C1 segment of cervical spinal cord (tissue), 14 donors: ENCODE data around the gene PALM.
A peak's percentile ranks its signal among the peaks of the same experiment; 100 is the strongest.
"Not testable (repeated sequence)": the region's sequence is repeated elsewhere in the genome, so short reads cannot be mapped to it uniquely, and the experiment has no call there.

Source experiments
- DNase-seq, 14 donors: peaks; one replicate each; lab custom pipeline; 2025; lab: John Stamatoyannopoulos, UW

Gene PALM

GRCh38 chr19:729965-730668 lies 21.4 kb downstream of the PALM start:
- no peak for DNase-seq

- no peak for DNase-seq
Measured at GRCh38 chr19:731000-731399, 22.3 kb downstream of the PALM start.

- no peak for DNase-seq
Measured at GRCh38 chr19:732148-733069, 23.7 kb downstream of the PALM start.

GRCh38 chr19:734716-735115 lies 26.0 kb downstream of the PALM start:
- DNase-seq, result no peak

GRCh38 chr19:736125-736524 lies 27.4 kb downstream of the PALM start:
- no peak for DNase-seq

- DNase-seq, result peak in 3 of 14 donors; percentile 3 to 9 (median 5)
Measured at GRCh38 chr19:737591-738093, 28.9 kb downstream of the PALM start.

GRCh38 chr19:738509-739128 lies 29.9 kb downstream of the PALM start:
- DNase-seq, result no peak

GRCh38 chr19:739998-740715 lies 31.4 kb downstream of the PALM start:
- peak in 1 of 14 donors; percentile 32 for DNase-seq

- not testable (repeated sequence) for DNase-seq
Measured at GRCh38 chr19:740816-741505, 32.2 kb downstream of the PALM start.

- DNase-seq, result no peak
Measured at GRCh38 chr19:741506-742131, 32.9 kb downstream of the PALM start.

GRCh38 chr19:742540-743075 lies 33.9 kb downstream of the PALM start:
- DNase-seq, result no peak

- peak in 1 of 14 donors; percentile 2 for DNase-seq
Measured at GRCh38 chr19:743168-743687, 34.5 kb downstream of the PALM start.

GRCh38 chr19:745138-745537 lies 36.4 kb downstream of the PALM start:
- DNase-seq, result not testable (repeated sequence)

GRCh38 chr19:746208-746819 lies 37.6 kb downstream of the PALM start:
- no peak for DNase-seq

GRCh38 chr19:746956-747355 lies 38.2 kb downstream of the PALM start:
- DNase-seq, result no peak

GRCh38 chr19:747432-748273 lies 38.9 kb downstream of the PALM start:
- DNase-seq, result no peak

GRCh38 chr19:748274-748598 lies 39.5 kb downstream of the PALM start:
- no peak for DNase-seq

GRCh38 chr19:749811-750210 lies 41.1 kb downstream of the PALM start:
- DNase-seq, result no peak
